Hepatocyte (in vitro differentiated cells): ENCODE results near the gene RNF183.

ENCODE experiments used
- CTCF ChIP-seq: fragments of 200-600 bp; sonication (generic); IDR thresholded peaks from 2 replicates; pipeline ENCODE4 v1.5.1; 2016; ENCODE audit warnings: antibody characterized with exemption, mild to moderate bottlenecking; ENCODE audit not compliant: poor library complexity
- EZH2 ChIP-seq: fragments of 200-600 bp; sonication (generic); IDR thresholded peaks from 2 replicates; pipeline ENCODE4 v1.6.1; 2016; ENCODE audit warnings: antibody characterized with exemption, mild to moderate bottlenecking, borderline replicate concordance
- EZH2phosphoT487 ChIP-seq: fragments of 200-600 bp; sonication (generic); IDR thresholded peaks from one replicate; pipeline ENCODE4 v1.6.1; 2018; ENCODE audit warnings: antibody characterized with exemption, mild to moderate bottlenecking, low read depth, moderate library complexity; ENCODE audit not compliant: unreplicated experiment, severe bottlenecking

GRCh38 chr9:113322671-113323070 is 19.5 kb upstream of the RNF183 start:
- TF ChIP-seq CTCF (no peak), EZH2 (no peak), EZH2phosphoT487 (no peak)
